Keratinocyte (primary cell): ENCODE measurements around the gene S100PBP. TPM values are rescaled to one million over a fixed set of nuclear protein-coding genes. Genes with fewer than 3 reads are reported as not detected.

Experiments used
- DNase-seq: peaks from one replicate; pipeline ENCODE4 v3.0.0-alpha.2; 2011; ENCODE audit warnings: low read depth, missing footprints, low spot score
- FAIRE-seq: peaks from 2 replicates; lab custom pipeline; 2011; peaks lifted over from hg19 to GRCh38; lab: Jason Lieb, UNC
- H2AFZ ChIP-seq: 2 replicates; pipeline ENCODE4 v1.6.0; 2012; ENCODE audit warnings: low read length, control low read depth, inconsistent platforms; ENCODE audit not compliant: control insufficient read depth
- H3K27ac ChIP-seq: 2 replicates; pipeline ENCODE4 v1.5.1; 2011; ENCODE audit warnings: low read length; ENCODE audit not compliant: control insufficient read depth, insufficient read depth
- H3K27me3 ChIP-seq: 3 replicates; pipeline ENCODE4 v1.6.0; 2011; ENCODE audit warnings: low read length; ENCODE audit not compliant: control insufficient read depth, insufficient read depth; ENCODE audit errors: extremely low read depth
- H3K36me3 ChIP-seq, 2 experiments: 2 replicates in 1 of 2; 3 replicates in 1 of 2; pipeline ENCODE4 v1.5.1; 2011; ENCODE audit warnings: low read length in 2 of 2, mild to moderate bottlenecking in 1 of 2; ENCODE audit not compliant: control insufficient read depth in 2 of 2, insufficient read depth in 2 of 2; ENCODE audit errors: extremely low read depth in 1 of 2
- H3K4me1 ChIP-seq: 3 replicates; pipeline ENCODE4 v1.5.1; 2011; ENCODE audit warnings: low read length; ENCODE audit not compliant: control insufficient read depth, insufficient read depth; ENCODE audit errors: extremely low read depth
- H3K4me2 ChIP-seq: 3 replicates; pipeline ENCODE4 v1.6.0; 2011; ENCODE audit warnings: low read depth, low read length; ENCODE audit not compliant: control insufficient read depth, insufficient read depth; ENCODE audit errors: extremely low read depth
- H3K4me3 ChIP-seq, 3 experiments: fragments of 200-600 bp in 1 of 3; sonication (generic) in 1 of 3; 2 replicates in 2 of 3; 3 replicates in 1 of 3; pipeline ENCODE4 v1.5.1; 2011 to 2016; ENCODE audit warnings: low read length in 3 of 3, mild to moderate bottlenecking in 3 of 3, control low read depth in 2 of 3, inconsistent platforms in 1 of 3, low read depth in 1 of 3, mixed read lengths in 1 of 3, mixed run types in 1 of 3, moderate library complexity in 1 of 3; ENCODE audit not compliant: control insufficient read depth in 2 of 3, insufficient read depth in 2 of 3; ENCODE audit errors: extremely low read depth in 1 of 3
- H3K79me2 ChIP-seq: 2 replicates; pipeline ENCODE4 v1.6.0; 2012; ENCODE audit warnings: low read length; ENCODE audit not compliant: control insufficient read depth, insufficient read depth
- H3K9ac ChIP-seq: 3 replicates; pipeline ENCODE4 v1.6.0; 2011; ENCODE audit warnings: low read length; ENCODE audit not compliant: control insufficient read depth, insufficient read depth; ENCODE audit errors: extremely low read depth
- H3K9me1 ChIP-seq: 3 replicates; pipeline ENCODE4 v1.6.0; 2011; ENCODE audit warnings: low read length; ENCODE audit not compliant: control insufficient read depth, insufficient read depth; ENCODE audit errors: extremely low read depth
- H3K9me3 ChIP-seq: 2 replicates; pipeline ENCODE4 v1.5.1; 2012; ENCODE audit warnings: low read depth, low read length; ENCODE audit not compliant: control insufficient read depth
- H4K20me1 ChIP-seq: 3 replicates; pipeline ENCODE4 v1.6.0; 2011; ENCODE audit warnings: low read length; ENCODE audit not compliant: control insufficient read depth, insufficient read depth; ENCODE audit errors: extremely low read depth
- EZH2 ChIP-seq: IDR thresholded peaks from one replicate; pipeline ENCODE4 v1.6.1; 2012; ENCODE audit warnings: inconsistent platforms, mild to moderate bottlenecking, low read length, moderate library complexity
- dilution Hi-C: fragments of 300-500 bp; cut with MboI; formaldehyde crosslinking; loops from one replicate; pipeline ENCODE4 v1.7.0; 2020; ENCODE audit warnings: low sequenced_read_pairs; ENCODE audit not compliant: extremely low pct_ligation_motif_present
- polyA plus RNA-seq, 5 experiments: library from polyadenylated mRNA; depleted of rRNA in 3 of 5; stranded (reverse) in 3 of 5; stranded (forward) in 1 of 5; unstranded in 1 of 5; fragments of >200 nt; gene quantifications; 1 replicate in 1 of 5; 2 replicates in 3 of 5; 3 replicates in 1 of 5; pipeline versions ENCODE4 v1.2.1 to v1.2.3, GENCODE V29; 2011 to 2012; ENCODE audit warnings: missing spikeins in 2 of 5, low read depth in 1 of 5, low replicate concordance in 1 of 5
- TF ChIP-seq, protein P1 (sequence below), 3 experiments: IDR thresholded peaks in 1 of 3; conservative IDR thresholded peaks in 1 of 3; optimal IDR thresholded peaks in 1 of 3; 2 replicates in 2 of 3; 3 replicates in 1 of 3; pipeline versions ENCODE3 to v1.5.1; 2011; ENCODE audit warnings: low read length in 3 of 3, mild to moderate bottlenecking in 3 of 3, moderate library complexity in 2 of 3, control low read depth in 1 of 3, inconsistent platforms in 1 of 3; ENCODE audit not compliant: insufficient read depth in 2 of 3; ENCODE audit errors: extremely low read depth in 1 of 3

The S100PBP gene
- polyA plus RNA-seq, 1 donor (not counting 4 experiments of a cell fraction or from before 2014, with no cell fraction given): 29.0 TPM

- TF ChIP-seq, protein P1, sequence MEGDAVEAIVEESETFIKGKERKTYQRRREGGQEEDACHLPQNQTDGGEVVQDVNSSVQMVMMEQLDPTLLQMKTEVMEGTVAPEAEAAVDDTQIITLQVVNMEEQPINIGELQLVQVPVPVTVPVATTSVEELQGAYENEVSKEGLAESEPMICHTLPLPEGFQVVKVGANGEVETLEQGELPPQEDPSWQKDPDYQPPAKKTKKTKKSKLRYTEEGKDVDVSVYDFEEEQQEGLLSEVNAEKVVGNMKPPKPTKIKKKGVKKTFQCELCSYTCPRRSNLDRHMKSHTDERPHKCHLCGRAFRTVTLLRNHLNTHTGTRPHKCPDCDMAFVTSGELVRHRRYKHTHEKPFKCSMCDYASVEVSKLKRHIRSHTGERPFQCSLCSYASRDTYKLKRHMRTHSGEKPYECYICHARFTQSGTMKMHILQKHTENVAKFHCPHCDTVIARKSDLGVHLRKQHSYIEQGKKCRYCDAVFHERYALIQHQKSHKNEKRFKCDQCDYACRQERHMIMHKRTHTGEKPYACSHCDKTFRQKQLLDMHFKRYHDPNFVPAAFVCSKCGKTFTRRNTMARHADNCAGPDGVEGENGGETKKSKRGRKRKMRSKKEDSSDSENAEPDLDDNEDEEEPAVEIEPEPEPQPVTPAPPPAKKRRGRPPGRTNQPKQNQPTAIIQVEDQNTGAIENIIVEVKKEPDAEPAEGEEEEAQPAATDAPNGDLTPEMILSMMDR (optimal IDR thresholded peaks at IDR 0.05 in 1 of 3, IDR thresholded peaks at IDR 0.05 in 1 of 3, conservative IDR thresholded peaks at IDR 0.05 in 1 of 3; ENCODE audit: extremely low read depth in 1 of 3, insufficient read depth in 2 of 3, low read length in 3 of 3): no peak
- Histone ChIP-seq H2AFZ (no peak overlapping the region), H3K79me2 (peaks cover 6% of the 10 kb centered on the region), H4K20me1 (no peaks in the 10 kb centered on the region), H3K27ac (no peak overlapping the region), H3K9me1 (no peaks in the 10 kb centered on the region), H3K4me3 (no peak overlapping the region), H3K4me1 (peaks cover 35% of the 10 kb centered on the region), H3K27me3 (peaks cover 14% of the 10 kb centered on the region), H3K4me2 (no peak overlapping the region), H3K9ac (no peak overlapping the region), H3K9me3 (no peaks in the 10 kb centered on the region), H3K36me3 (peaks cover 2 to 19% of the 10 kb centered on the region in 2 experiments)
- DNase-seq (no peak), FAIRE-seq (no peak)
- dilution Hi-C loops: no loop called here
Measured at GRCh38 chr1:32895325-32896215, 78.1 kb downstream of the S100PBP start.

DNA sequence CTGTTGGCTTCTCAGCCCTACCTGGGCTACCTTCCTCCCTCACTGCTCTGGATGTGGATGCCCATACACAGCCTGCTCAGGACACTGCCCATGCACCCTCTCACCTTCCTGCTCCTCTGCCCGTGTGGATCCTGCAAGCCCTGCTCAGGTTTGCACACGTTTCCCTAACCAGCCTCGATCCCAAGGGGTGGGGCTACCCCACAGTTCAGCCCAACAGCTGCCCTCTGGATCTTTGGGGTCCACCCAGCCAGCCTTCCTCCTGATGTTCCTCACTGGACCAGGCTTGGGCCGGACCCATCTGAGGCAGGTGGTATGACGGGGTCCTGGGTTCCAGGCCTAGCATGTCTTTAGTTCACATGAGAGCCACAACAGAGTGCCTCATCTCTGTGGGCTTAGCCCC lies 79.0 kb downstream of the S100PBP start:
- DNase-seq: no peak
- H3K79me2 ChIP-seq: peaks cover 9% of the 10 kb centered on the region
- H3K36me3 ChIP-seq: peaks cover 2 to 19% of the 10 kb centered on the region in 2 experiments
- H3K4me1 ChIP-seq: peaks cover 35% of the 10 kb centered on the region
- no peak for TF ChIP-seq EZH2
- TF ChIP-seq, protein P1 (optimal IDR thresholded peaks at IDR 0.05 in 1 of 3, IDR thresholded peaks at IDR 0.05 in 1 of 3, conservative IDR thresholded peaks at IDR 0.05 in 1 of 3; ENCODE audit: extremely low read depth in 1 of 3, insufficient read depth in 2 of 3, low read length in 3 of 3): no peak
- no peaks in the 10 kb centered on the region for H3K9me1 ChIP-seq
- peak; percentile 17 for FAIRE-seq
- H2AFZ ChIP-seq: no peak overlapping the region
- H3K9ac ChIP-seq: no peak overlapping the region
- no peaks in the 10 kb centered on the region for H3K9me3 ChIP-seq
- peak overlapping the region; percentile 24 for H3K4me2 ChIP-seq
- H4K20me1 ChIP-seq: no peaks in the 10 kb centered on the region
- H3K4me3 ChIP-seq: no peak overlapping the region
- dilution Hi-C loops: no loop called here
- peaks cover 6% of the 10 kb centered on the region for H3K27me3 ChIP-seq
- no peak overlapping the region for H3K27ac ChIP-seq
